HPDE6-E6E7 (cell line): ENCODE measurements around the gene MCEE.
"Not testable (repeated sequence)": the region's sequence is repeated elsewhere in the genome, so short reads cannot be mapped to it uniquely, and the experiment has no call there.

Experiments used
- DNase-seq: peaks from one replicate; pipeline ENCODE4 v3.0.0; 2011; ENCODE audit warnings: missing footprints; ENCODE audit errors: extremely low spot score

Gene MCEE

GRCh38 chr2:71083297-71083696 is 46.7 kb downstream of the MCEE start:
- not testable (repeated sequence) for DNase-seq

- DNase-seq, result no peak
These were observed 47.4 kb downstream of the MCEE start for GRCh38 chr2:71082402-71083252.

GRCh38 chr2:71078624-71079023 is 51.4 kb downstream of the MCEE start:
- DNase-seq, result no peak

GRCh38 chr2:71074893-71075395 is 55.1 kb downstream of the MCEE start:
- DNase-seq, result no peak

GRCh38 chr2:71073475-71073874 is 56.6 kb downstream of the MCEE start:
- no peak for DNase-seq

GRCh38 chr2:71072492-71072891 is 57.5 kb downstream of the MCEE start:
- no peak for DNase-seq

GRCh38 chr2:71071681-71072398 is 58.2 kb downstream of the MCEE start:
- DNase-seq, result no peak

GRCh38 chr2:71070294-71071093 is 59.5 kb downstream of the MCEE start:
- DNase-seq, result no peak

GRCh38 chr2:71069376-71069775 is 60.7 kb downstream of the MCEE start:
- no peak for DNase-seq

GRCh38 chr2:71068218-71069035 is 61.6 kb downstream of the MCEE start, which contains the start of gene NAGK:
TSS of gene NAGK (plus strand) at chr2:71068648. CDS start at chr2:71068684, 36 bp downstream.
- peak; percentile 98 for DNase-seq

GRCh38 chr2:71067567-71068217 is 62.3 kb downstream of the MCEE start:
- DNase-seq, result no peak

GRCh38 chr2:71066856-71067255 is 63.2 kb downstream of the MCEE start:
- DNase-seq, result no peak

- no peak for DNase-seq
These were observed 65.0 kb downstream of the MCEE start for GRCh38 chr2:71064754-71065621.

- DNase-seq, result peak; percentile 64
These were observed 65.9 kb downstream of the MCEE start for GRCh38 chr2:71064110-71064611.

GRCh38 chr2:71063216-71063615 is 66.8 kb downstream of the MCEE start:
- no peak for DNase-seq

- DNase-seq, result no peak
These were observed 69.2 kb downstream of the MCEE start for GRCh38 chr2:71060871-71061270.

- DNase-seq, result no peak
These were observed 69.8 kb downstream of the MCEE start for GRCh38 chr2:71060211-71060610.
